ENCODE results near the gene SSTR5.

SSTR5 gene

DNA sequence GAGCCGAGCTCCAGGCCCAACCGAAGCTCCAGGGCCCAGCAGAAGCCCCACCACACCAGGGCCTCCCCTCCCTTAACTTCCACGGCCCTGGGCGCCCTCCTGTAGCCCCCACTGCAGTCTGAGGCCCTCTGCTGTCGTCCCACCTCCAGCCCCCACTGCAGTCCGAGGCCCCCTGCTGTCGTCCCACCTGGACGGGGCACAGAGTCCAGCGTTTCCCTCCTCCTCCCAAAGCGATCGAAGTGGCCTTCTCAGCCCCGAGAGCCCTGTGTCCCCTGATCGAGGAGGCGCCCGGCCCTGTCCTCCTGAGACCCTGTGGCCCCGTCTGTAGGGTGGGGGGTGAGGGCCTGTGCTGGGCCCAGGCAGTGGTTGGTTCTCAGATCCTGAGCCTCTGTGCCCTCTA lies 54.6 kb downstream of the SSTR5 start:
- no peak for DNase-seq

DNA sequence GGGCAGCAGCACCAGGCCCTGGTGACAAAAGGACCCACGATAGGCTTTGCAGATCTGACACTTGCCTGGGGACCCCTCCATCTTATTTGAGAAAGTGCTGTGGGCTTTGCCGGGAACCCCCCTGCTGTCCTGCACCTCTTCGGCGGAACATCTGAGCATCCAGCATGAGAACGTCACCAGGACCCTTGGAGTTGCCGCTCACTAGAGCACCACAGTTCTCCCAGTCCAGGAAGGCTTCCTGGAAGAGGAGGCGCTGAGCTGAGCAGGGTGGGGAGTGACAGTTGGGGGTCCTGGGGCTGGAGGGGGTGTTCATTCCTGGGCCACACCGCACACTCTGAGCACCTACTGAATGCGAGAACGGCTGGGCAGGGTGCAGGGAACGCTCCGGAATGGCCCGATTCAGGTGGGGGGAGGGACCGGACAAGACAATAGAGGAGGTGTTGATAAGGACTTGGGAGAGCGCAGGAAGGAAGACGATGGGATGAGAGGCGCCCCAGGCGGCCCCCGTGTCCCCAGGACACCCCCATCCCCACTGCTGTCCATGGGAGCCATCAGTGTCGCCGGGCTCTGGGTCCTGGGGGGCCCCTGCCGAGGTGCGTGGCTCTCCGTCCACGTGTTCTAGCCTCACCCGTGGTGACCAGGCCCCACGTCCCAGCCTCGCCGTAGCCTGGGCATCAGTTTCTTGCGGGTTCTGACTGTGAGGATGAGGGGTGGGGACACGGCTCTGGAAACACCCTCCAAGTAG lies 55.6 kb downstream of the SSTR5 start:
- no peak for DNase-seq

DNA sequence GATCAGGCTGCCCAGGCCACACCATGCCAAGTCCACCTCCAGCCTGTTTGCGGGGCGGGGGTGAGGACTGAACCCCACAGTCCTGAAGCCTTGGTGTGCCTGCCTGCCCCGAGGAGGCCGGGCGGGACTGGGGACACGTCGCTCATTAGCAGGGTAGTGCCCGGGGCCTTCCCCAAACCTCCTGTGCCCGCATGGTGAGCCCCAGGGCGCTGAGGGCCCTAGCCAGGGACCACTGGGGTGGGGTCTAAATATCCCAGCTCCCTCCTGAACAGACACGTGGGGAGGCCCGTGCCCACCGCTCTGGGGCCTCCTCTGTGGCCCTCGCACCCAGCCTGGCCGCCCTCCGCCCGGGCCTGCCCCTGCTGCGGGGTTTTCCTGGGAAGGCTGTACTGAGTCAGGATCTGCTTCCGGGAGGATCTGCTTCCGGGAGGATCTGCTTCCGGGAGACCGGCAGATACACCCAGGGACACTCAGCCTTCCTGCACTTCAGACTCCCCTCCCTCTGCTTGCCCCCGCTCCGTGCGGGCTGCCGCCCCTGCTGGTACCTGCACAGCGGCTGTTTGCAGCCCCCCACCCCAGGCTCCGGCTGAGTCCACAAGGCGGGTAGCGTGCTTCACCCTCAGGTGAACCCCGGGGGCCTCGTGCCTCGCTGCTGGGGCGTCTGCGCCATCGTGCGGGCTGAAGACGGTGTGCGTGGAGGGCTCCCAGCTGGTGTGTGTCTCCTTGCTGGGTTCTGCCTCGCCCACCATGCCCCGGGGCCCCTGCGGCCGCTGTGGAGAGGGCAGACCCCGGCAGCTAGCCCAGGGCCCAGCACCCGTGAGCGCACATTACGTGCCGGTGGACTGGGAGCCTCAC lies 56.8 kb downstream of the SSTR5 start:
- DNase-seq: no peak

GRCh38 chr16:1130382-1130781 lies 57.8 kb downstream of the SSTR5 start:
- no peak for DNase-seq

Measured in suppressor macrophage (primary cell).